H1 (cell line): ENCODE data around the gene ADAMTS17. TPM values are rescaled to one million over a fixed set of nuclear protein-coding genes. Genes with fewer than 3 reads are reported as not detected.

Experiments used
- CTCF ChIA-PET: fragments of 300-600 bp; sonication (Branson Sonifier 250); formaldehyde crosslinking; loops from one replicate; lab custom pipeline; 2021; ENCODE audit not compliant: partially characterized antibody; lab: Charles Lee
- POLR2A ChIA-PET: fragments of 300-600 bp; sonication (Branson Sonifier 250); formaldehyde crosslinking; loops from one replicate; lab custom pipeline; 2021; ENCODE audit warnings: inconsistent platforms; ENCODE audit not compliant: partially characterized antibody; lab: Charles Lee
- DNase-seq, 2 experiments: peaks; one replicate each; pipeline versions ENCODE4 v3.0.0 to v3.0.0-alpha.2; 2010 to 2022; ENCODE audit warnings: low spot score in 2 of 2, low read depth in 1 of 2, mixed read lengths in 1 of 2
- FAIRE-seq: peaks from 2 replicates; lab custom pipeline; 2011; peaks lifted over from hg19 to GRCh38; lab: Jason Lieb, UNC
- H2AFZ ChIP-seq: 2 replicates; pipeline ENCODE4 v1.8.1; 2012; ENCODE audit warnings: low read length, inconsistent platforms
- H2AK5ac ChIP-seq: 2 replicates; pipeline ENCODE4 v1.6.1; 2013; ENCODE audit warnings: low read depth, low read length
- H2BK120ac ChIP-seq: replicated peaks from 2 replicates; pipeline ENCODE3; 2013; ENCODE audit warnings: low read depth, low read length, inconsistent platforms
- H2BK12ac ChIP-seq: 2 replicates; pipeline ENCODE4 v1.6.1; 2013; ENCODE audit warnings: low read depth, low read length
- H2BK15ac ChIP-seq: 2 replicates; pipeline ENCODE4 v1.6.1; 2013; ENCODE audit warnings: low read length
- H2BK20ac ChIP-seq: 2 replicates; pipeline ENCODE4 v1.6.1; 2013; ENCODE audit warnings: low read length
- H2BK5ac ChIP-seq: 2 replicates; pipeline ENCODE4 v1.6.1; 2013; ENCODE audit warnings: low read depth, low read length
- H3K14ac ChIP-seq: 2 replicates; pipeline ENCODE4 v1.6.1; 2013; ENCODE audit warnings: inconsistent platforms; ENCODE audit not compliant: insufficient read length
- H3K18ac ChIP-seq: 2 replicates; pipeline ENCODE4 v1.6.1; 2013; ENCODE audit warnings: low read length; ENCODE audit errors: extremely low read depth
- H3K23ac ChIP-seq: 2 replicates; pipeline ENCODE4 v1.6.1; 2013; ENCODE audit warnings: inconsistent platforms; ENCODE audit not compliant: insufficient read length
- H3K23me2 ChIP-seq: 2 replicates; pipeline ENCODE4 v1.6.1; 2013; ENCODE audit warnings: low read depth, low read length
- H3K27ac ChIP-seq: 2 replicates; pipeline ENCODE4 v1.6.1; 2011; ENCODE audit warnings: low read depth, low read length, inconsistent platforms
- H3K27me3 ChIP-seq, 4 experiments: replicated peaks in 1 of 4; 1 replicate in 1 of 4; 2 replicates in 3 of 4; pipeline versions ENCODE4 v1.6.1 to v1.8.1; 2011 to 2013; ENCODE audit warnings: low read length in 3 of 4, mild to moderate bottlenecking in 3 of 4, inconsistent platforms in 2 of 4, mixed read lengths in 2 of 4, moderate library complexity in 1 of 4; ENCODE audit not compliant: control insufficient read depth in 3 of 4, insufficient read depth in 3 of 4; ENCODE audit errors: extremely low read depth in 1 of 4
- H3K36me3 ChIP-seq, 4 experiments: 2 replicates each; pipeline versions ENCODE4 v1.6.1 to v1.8.1; 2011 to 2013; ENCODE audit warnings: mild to moderate bottlenecking in 4 of 4, low read length in 3 of 4, moderate library complexity in 2 of 4, control low read depth in 1 of 4, inconsistent platforms in 1 of 4; ENCODE audit not compliant: insufficient read depth in 4 of 4, control insufficient read depth in 2 of 4
- H3K4ac ChIP-seq: replicated peaks from 2 replicates; pipeline ENCODE3; 2013; ENCODE audit warnings: low read length, low read depth, mixed read lengths, inconsistent platforms; ENCODE audit not compliant: insufficient read length
- H3K4me1 ChIP-seq, 4 experiments: replicated peaks in 1 of 4; 1 replicate in 1 of 4; 2 replicates in 3 of 4; pipeline versions ENCODE4 v1.6.1 to v1.8.1; 2011 to 2013; ENCODE audit warnings: low read length in 3 of 4, inconsistent platforms in 2 of 4, mixed read lengths in 1 of 4; ENCODE audit not compliant: insufficient read depth in 4 of 4, control insufficient read depth in 3 of 4
- H3K4me2 ChIP-seq, 2 experiments: 2 replicates each; pipeline versions ENCODE4 v1.6.1 to v1.8.1; 2011 to 2013; ENCODE audit warnings: low read depth in 2 of 2, low read length in 2 of 2, control low read depth in 1 of 2, inconsistent platforms in 1 of 2, mild to moderate bottlenecking in 1 of 2; ENCODE audit not compliant: insufficient read depth in 1 of 2
- H3K4me3 ChIP-seq, 4 experiments: fragments of 200-600, 300-600 bp in 1 of 4; sonication (generic), shearing (Covaris generic), sonication (Bioruptor Twin) in 1 of 4; 2 replicates each; pipeline versions ENCODE4 v1.5.1 to v1.8.1; 2011 to 2016; ENCODE audit warnings: low read length in 4 of 4, low read depth in 3 of 4, control low read depth in 2 of 4, inconsistent platforms in 2 of 4, mild to moderate bottlenecking in 2 of 4, mixed read lengths in 1 of 4, moderate library complexity in 1 of 4; ENCODE audit not compliant: insufficient read depth in 2 of 4; ENCODE audit errors: extremely low read depth in 1 of 4
- H3K56ac ChIP-seq: replicated peaks from 2 replicates; pipeline ENCODE3; 2013; ENCODE audit warnings: low read depth, mild to moderate bottlenecking, mixed read lengths, low read length, inconsistent platforms; ENCODE audit not compliant: insufficient read length
- H3K79me1 ChIP-seq: 2 replicates; pipeline ENCODE4 v1.6.1; 2013; ENCODE audit warnings: low read depth, low read length, control low read depth
- H3K79me2 ChIP-seq, 2 experiments: 2 replicates each; pipeline versions ENCODE4 v1.6.1 to v1.8.1; 2012 to 2013; ENCODE audit warnings: low read length in 2 of 2, mild to moderate bottlenecking in 2 of 2, inconsistent platforms in 1 of 2; ENCODE audit not compliant: insufficient read depth in 2 of 2, control insufficient read depth in 1 of 2
- H3K9ac ChIP-seq, 4 experiments: replicated peaks in 1 of 4; 1 replicate in 1 of 4; 2 replicates in 3 of 4; pipeline versions ENCODE4 v1.6.1 to v1.8.1; 2011 to 2013; ENCODE audit warnings: low read depth in 3 of 4, low read length in 3 of 4, control low read depth in 2 of 4, mild to moderate bottlenecking in 2 of 4, moderate library complexity in 2 of 4, inconsistent platforms in 1 of 4; ENCODE audit errors: extremely low read depth in 1 of 4
- H3K9me3 ChIP-seq, 2 experiments: 2 replicates each; pipeline versions ENCODE4 v1.6.1 to v1.8.1; 2012 to 2013; ENCODE audit warnings: mild to moderate bottlenecking in 2 of 2, moderate library complexity in 2 of 2, control low read depth in 1 of 2, inconsistent platforms in 1 of 2, low read depth in 1 of 2, low read length in 1 of 2, mixed read lengths in 1 of 2; ENCODE audit not compliant: insufficient read depth in 2 of 2
- H4K20me1 ChIP-seq, 2 experiments: replicated peaks in 1 of 2; 2 replicates each; pipeline versions ENCODE3 to v1.8.1; 2011 to 2013; ENCODE audit warnings: inconsistent platforms in 2 of 2, low read length in 2 of 2, mild to moderate bottlenecking in 1 of 2; ENCODE audit not compliant: insufficient read depth in 2 of 2, control insufficient read depth in 1 of 2
- H4K5ac ChIP-seq: 2 replicates; pipeline ENCODE4 v1.6.1; 2013; ENCODE audit warnings: low read length, low read depth, mixed read lengths, inconsistent platforms; ENCODE audit not compliant: insufficient read length
- H4K8ac ChIP-seq: 2 replicates; pipeline ENCODE4 v1.8.0; 2013; ENCODE audit warnings: mild to moderate bottlenecking, moderate library complexity, low read length, inconsistent platforms; ENCODE audit not compliant: insufficient read depth; ENCODE audit errors: extremely low read depth
- H4K91ac ChIP-seq: replicated peaks from 2 replicates; pipeline ENCODE3; 2013; ENCODE audit warnings: low read length, mixed read lengths, inconsistent platforms; ENCODE audit not compliant: insufficient read length
- BACH1 ChIP-seq: IDR thresholded peaks from 2 replicates; pipeline ENCODE4 v1.6.1; 2012; ENCODE audit warnings: low read length, improper control_type of control experiment
- CBX8 ChIP-seq: fragments of 300-800, 300-1000 bp; sonication (generic); IDR thresholded peaks from 2 replicates; pipeline ENCODE4 v1.7.1; 2016; ENCODE audit warnings: low read depth, low read length, borderline replicate concordance
- GTF2F1 ChIP-seq: IDR thresholded peaks from 2 replicates; pipeline ENCODE4 v1.6.1; 2012; ENCODE audit warnings: low read depth, low read length, improper control_type of control experiment, borderline replicate concordance
- HDAC2 ChIP-seq, 2 experiments: fragments of 300-600 bp in 1 of 2; sonication (generic) in 1 of 2; IDR thresholded peaks; 2 replicates each; pipeline ENCODE4 v1.6.1; 2011 to 2012; ENCODE audit warnings: low read depth in 2 of 2, low read length in 2 of 2, mild to moderate bottlenecking in 2 of 2, moderate library complexity in 2 of 2, borderline replicate concordance in 1 of 2, inconsistent platforms in 1 of 2
- JUND ChIP-seq: IDR thresholded peaks from 2 replicates; pipeline ENCODE4 v1.6.1; 2011; ENCODE audit warnings: mild to moderate bottlenecking, improper control_type of control experiment, low read length
- MAFK ChIP-seq: IDR thresholded peaks from 2 replicates; pipeline ENCODE4 v1.6.1; 2012; ENCODE audit warnings: low read depth, mild to moderate bottlenecking, improper control_type of control experiment, low read length
- POU5F1 ChIP-seq: IDR thresholded peaks from 2 replicates; pipeline ENCODE4 v1.6.1; 2011; ENCODE audit warnings: low read depth, mild to moderate bottlenecking, low read length, moderate library complexity
- RBBP5 ChIP-seq: IDR thresholded peaks from 2 replicates; pipeline ENCODE4 v1.7.1; 2012; ENCODE audit warnings: low read depth, mild to moderate bottlenecking, inconsistent platforms, low read length, moderate library complexity, borderline replicate concordance
- RNF2 ChIP-seq: fragments of 200-900, 300-1000 bp; sonication (generic); IDR thresholded peaks from 2 replicates; pipeline ENCODE4 v1.7.1; 2016; ENCODE audit warnings: borderline replicate concordance, low read depth, mild to moderate bottlenecking, antibody characterized with exemption, low read length; ENCODE audit not compliant: poor library complexity, severe bottlenecking; ENCODE audit errors: missing control alignments
- SRF ChIP-seq: IDR thresholded peaks from 2 replicates; pipeline ENCODE4 v1.6.1; 2011; ENCODE audit warnings: mild to moderate bottlenecking, low read depth, low read length, moderate library complexity
- WGBS, 2 experiments: shearing (Covaris generic) in 1 of 2; methylation state at CpG; one replicate each; pipeline versions ENCODE4 v1.1.6 to v1.1.7; 2013 to 2015; ENCODE audit warnings: low lambda C conversion rate in 2 of 2, mixed read lengths in 2 of 2, inconsistent platforms in 1 of 2, low coverage in 1 of 2, missing lambda C conversion rate in 1 of 2; ENCODE audit not compliant: insufficient replicate concordance in 2 of 2, insufficient coverage in 1 of 2, insufficient read length in 1 of 2; ENCODE audit errors: extremely low coverage in 1 of 2, missing lambda C conversion rate in 1 of 2; 5-methylcytosine and 5-hydroxymethylcytosine counted together
- polyA plus RNA-seq, 7 experiments: library from polyadenylated mRNA; depleted of rRNA in 3 of 7; stranded (reverse) in 5 of 7; unstranded in 2 of 7; fragments of >200 nt in 5 of 7; fragments of 200-250 nt in 2 of 7; gene quantifications; 1 replicate in 5 of 7; 2 replicates in 1 of 7; 4 replicates in 1 of 7; pipeline versions ENCODE4 v1.2.1 to v1.2.3, GENCODE V29; 2011 to 2013; ENCODE audit warnings: missing spikeins in 2 of 7, mixed read lengths in 2 of 7
- total RNA-seq: library from RNA; stranded (reverse); fragmentation: NEBNext Ultra II Directional; extraction: Animal tissue kit (Norgen Biotek cat#: 25700); gene quantifications from 2 replicates; pipeline ENCODE4 v1.2.1, GENCODE V29; 2021
- TF ChIP-seq, protein P1 (sequence below), 3 experiments: IDR thresholded peaks; 1 replicate in 2 of 3; 2 replicates in 1 of 3; pipeline versions ENCODE4 v1.5.1 to v1.6.1; 2011; ENCODE audit warnings: low read length in 3 of 3, mild to moderate bottlenecking in 3 of 3, inconsistent platforms in 2 of 3, low read depth in 1 of 3, moderate library complexity in 1 of 3; ENCODE audit not compliant: insufficient read depth in 1 of 3; ENCODE audit errors: control extremely low read depth in 1 of 3

Gene ADAMTS17
- total and polyA plus RNA-seq, 2 of the 8 experiments (the other 6 are each of a cell fraction or from before 2014, with no cell fraction given), result 0.51 to 1.7 TPM

DNA sequence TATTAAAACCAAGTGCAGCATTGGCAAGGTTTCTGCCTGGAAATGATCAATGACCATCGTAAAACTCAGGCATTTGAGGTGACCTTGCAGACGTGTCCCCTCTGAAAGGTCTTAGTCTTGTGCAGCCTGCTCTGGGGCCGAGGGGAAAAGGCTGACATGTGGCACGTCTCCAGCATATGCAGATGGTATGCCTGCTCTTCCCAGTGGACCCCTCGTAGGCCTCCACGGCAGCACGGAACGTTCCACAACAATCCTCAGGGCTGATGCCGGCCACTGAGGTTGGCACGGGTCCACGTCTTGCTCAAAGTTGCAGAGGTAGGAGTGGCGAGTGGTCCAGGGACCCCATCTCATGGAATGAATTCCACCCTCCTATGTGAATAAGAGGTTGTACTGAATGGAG, 361.0 kb downstream of the ADAMTS17 start:
- Histone ChIP-seq H3K9me3 (no peaks in the 10 kb centered on the region), H3K56ac (no peak overlapping the region), H4K20me1 (no peaks in the 10 kb centered on the region), H4K5ac (no peak overlapping the region), H3K4me2 (no peak overlapping the region), H3K36me3 (no peaks in the 10 kb centered on the region), H2BK5ac (no peak overlapping the region), H2AK5ac (no peak overlapping the region), H2BK15ac (no peak overlapping the region), H3K79me2 (no peaks in the 10 kb centered on the region), H3K23me2 (peaks cover 2% of the 10 kb centered on the region; the same call in 1 of the 2 replicates), H3K27me3 (no peaks in the 10 kb centered on the region), H3K14ac (no peak overlapping the region), H3K4me3 (no peak overlapping the region), H4K8ac (no peak overlapping the region), H3K18ac (no peak overlapping the region), H3K9ac (no peak overlapping the region), H3K23ac (no peak overlapping the region), H2BK12ac (peak overlapping the region; percentile 40; the same call in 1 of the 2 replicates), H3K4me1 (peaks cover 15 to 36% (median 25%) of the 10 kb centered on the region in 4 experiments), H3K27ac (no peak overlapping the region), H2BK20ac (peak overlapping the region; percentile 2; the same call in 1 of the 2 replicates), H2AFZ (no peak overlapping the region), H2BK120ac (no peak overlapping the region), H3K4ac (no peak overlapping the region), H4K91ac (peak overlapping the region; percentile 26), H3K79me1 (no peaks in the 10 kb centered on the region)
- POLR2A ChIA-PET, result no interaction called here
- DNase-seq (no peak), FAIRE-seq (no peak)
- 87% methylated on average over 12 of the region's 12 CpGs; no CpG with 5 or more reads in 1 of the 2 experiments for WGBS, 2 experiments
- CTCF ChIA-PET, result interaction anchor here (0.6 to 5.1 kb wide), 16 partner anchors 8 to 402 kb away, joined by 3 to 42 read pairs (median 5); no protein-coding TSS in a partner anchor
- TF ChIP-seq, protein P1, sequence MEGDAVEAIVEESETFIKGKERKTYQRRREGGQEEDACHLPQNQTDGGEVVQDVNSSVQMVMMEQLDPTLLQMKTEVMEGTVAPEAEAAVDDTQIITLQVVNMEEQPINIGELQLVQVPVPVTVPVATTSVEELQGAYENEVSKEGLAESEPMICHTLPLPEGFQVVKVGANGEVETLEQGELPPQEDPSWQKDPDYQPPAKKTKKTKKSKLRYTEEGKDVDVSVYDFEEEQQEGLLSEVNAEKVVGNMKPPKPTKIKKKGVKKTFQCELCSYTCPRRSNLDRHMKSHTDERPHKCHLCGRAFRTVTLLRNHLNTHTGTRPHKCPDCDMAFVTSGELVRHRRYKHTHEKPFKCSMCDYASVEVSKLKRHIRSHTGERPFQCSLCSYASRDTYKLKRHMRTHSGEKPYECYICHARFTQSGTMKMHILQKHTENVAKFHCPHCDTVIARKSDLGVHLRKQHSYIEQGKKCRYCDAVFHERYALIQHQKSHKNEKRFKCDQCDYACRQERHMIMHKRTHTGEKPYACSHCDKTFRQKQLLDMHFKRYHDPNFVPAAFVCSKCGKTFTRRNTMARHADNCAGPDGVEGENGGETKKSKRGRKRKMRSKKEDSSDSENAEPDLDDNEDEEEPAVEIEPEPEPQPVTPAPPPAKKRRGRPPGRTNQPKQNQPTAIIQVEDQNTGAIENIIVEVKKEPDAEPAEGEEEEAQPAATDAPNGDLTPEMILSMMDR (IDR thresholded peaks at IDR 0.05; ENCODE audit: control extremely low read depth in 1 of 3, insufficient read depth in 1 of 3, low read depth in 1 of 3, low read length in 3 of 3), result no peak
- no peak for TF ChIP-seq RNF2
- TF ChIP-seq JUND, result no peak
- no peak for TF ChIP-seq RBBP5
- TF ChIP-seq POU5F1, result no peak
- TF ChIP-seq GTF2F1, result no peak
- no peak for TF ChIP-seq CBX8
- no peak for TF ChIP-seq MAFK
- no peak for TF ChIP-seq BACH1
- no peak for TF ChIP-seq SRF
- no peak for TF ChIP-seq HDAC2 (IDR thresholded peaks at IDR 0.05; ENCODE audit: borderline replicate concordance in 1 of 2, low read depth in 2 of 2, low read length in 2 of 2)
